ENCODE data around the gene RPL23.

The RPL23 gene

GRCh38 chr17:38853292-38854219 lies at the start of gene RPL23:
RPL23 (minus strand) TSS chr17:38853721; CDS start chr17:38853710, 11 bp downstream.
- peak; percentile 84 for ATAC-seq (replicated peaks; ENCODE audit: extremely low read depth, poor library complexity, severe bottlenecking)
- Mint-ChIP-seq H3K4me1 (peaks cover 44% of the 10 kb centered on the region), H3K27ac (ENCODE audit: low read depth) (peak within 1 kb of the TSS; percentile 96), H3K36me3 (ENCODE audit: insufficient read depth) (peaks cover 52% of the 10 kb centered on the region), H3K9me3 (no peaks in the 10 kb centered on the region), H3K27me3 (no peaks in the 10 kb centered on the region), H3K4me3 (peak within 1 kb of the TSS; percentile 91)
- DNase-seq (ENCODE audit: low spot score in 2 of 2): peak; percentile 73 to 86

DNA sequence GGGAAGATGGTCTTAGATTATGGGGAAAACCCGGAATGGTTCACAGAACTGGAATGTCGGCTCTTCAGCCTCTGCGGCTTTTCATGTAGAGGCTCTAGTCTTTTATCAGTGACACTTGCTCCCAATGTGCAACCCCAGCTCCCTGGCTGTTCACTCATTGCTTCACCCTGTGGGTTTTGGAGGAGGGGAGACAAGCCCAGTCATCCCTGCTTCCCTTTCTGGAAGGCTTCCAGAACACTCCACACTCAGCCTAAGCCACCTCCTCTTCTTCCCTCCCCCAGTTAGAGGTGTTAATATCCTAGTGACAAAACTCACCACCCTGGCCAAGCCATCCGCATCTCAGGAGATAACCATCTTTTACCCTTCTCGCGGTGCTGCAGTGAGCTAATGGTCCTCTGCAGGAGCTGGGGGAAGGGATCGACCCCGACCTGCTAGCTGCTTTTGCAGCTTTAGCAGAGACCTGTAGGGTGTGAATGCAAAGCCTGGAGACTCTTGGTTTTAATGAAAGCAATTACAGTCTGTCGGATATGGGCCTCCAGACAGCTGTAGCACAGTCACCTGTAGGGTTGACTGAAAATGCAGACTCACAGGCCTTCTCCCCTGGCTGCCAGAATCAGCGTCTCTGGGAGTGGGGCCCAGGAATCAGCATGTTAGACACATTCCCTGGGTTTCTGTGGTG lies 47.6 kb upstream of the RPL23 start:
- DNase-seq (ENCODE audit: low spot score in 2 of 2): peak; percentile 41 to 78
- Mint-ChIP-seq H3K4me1 (peaks cover 48% of the 10 kb centered on the region), H3K9me3 (no peaks in the 10 kb centered on the region), H3K27ac (ENCODE audit: low read depth) (peak overlapping the region; percentile 84), H3K27me3 (no peaks in the 10 kb centered on the region), H3K4me3 (peak overlapping the region; percentile 72), H3K36me3 (ENCODE audit: insufficient read depth) (peaks cover 49% of the 10 kb centered on the region)
- ATAC-seq (replicated peaks; ENCODE audit: extremely low read depth, poor library complexity, severe bottlenecking): peak; percentile 67

DNA sequence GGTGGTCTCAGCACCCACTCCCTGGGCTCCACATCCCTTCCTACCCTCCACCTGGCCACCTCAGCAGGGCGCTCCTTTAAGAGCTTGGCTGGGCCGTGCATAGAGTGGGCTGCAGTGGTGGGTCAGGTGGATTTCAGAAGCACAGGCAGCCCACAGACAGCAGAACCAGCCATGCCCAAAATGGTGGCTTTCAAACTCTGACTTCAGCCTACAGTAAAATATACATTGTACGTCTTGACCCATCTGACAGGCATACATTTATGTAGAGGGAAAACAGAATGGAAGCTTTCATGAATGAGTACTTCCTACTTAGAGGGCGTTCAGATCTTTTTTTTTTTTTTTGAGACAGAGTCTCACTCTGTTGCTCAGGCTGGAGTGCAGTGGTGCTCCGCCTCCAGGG lies 45.9 kb upstream of the RPL23 start:
- no peaks in the 10 kb centered on the region for H3K9me3 Mint-ChIP-seq
- peaks cover 43% of the 10 kb centered on the region for H3K36me3 Mint-ChIP-seq (ENCODE audit: insufficient read depth)
- H3K4me3 Mint-ChIP-seq: peak overlapping the region; percentile 77
- peak overlapping the region; percentile 95 for H3K27ac Mint-ChIP-seq (ENCODE audit: low read depth)
- H3K27me3 Mint-ChIP-seq: no peaks in the 10 kb centered on the region
- peaks cover 55% of the 10 kb centered on the region for H3K4me1 Mint-ChIP-seq
- ATAC-seq (replicated peaks; ENCODE audit: extremely low read depth, poor library complexity, severe bottlenecking): no peak
- no peak for DNase-seq (ENCODE audit: low spot score in 2 of 2)

DNA sequence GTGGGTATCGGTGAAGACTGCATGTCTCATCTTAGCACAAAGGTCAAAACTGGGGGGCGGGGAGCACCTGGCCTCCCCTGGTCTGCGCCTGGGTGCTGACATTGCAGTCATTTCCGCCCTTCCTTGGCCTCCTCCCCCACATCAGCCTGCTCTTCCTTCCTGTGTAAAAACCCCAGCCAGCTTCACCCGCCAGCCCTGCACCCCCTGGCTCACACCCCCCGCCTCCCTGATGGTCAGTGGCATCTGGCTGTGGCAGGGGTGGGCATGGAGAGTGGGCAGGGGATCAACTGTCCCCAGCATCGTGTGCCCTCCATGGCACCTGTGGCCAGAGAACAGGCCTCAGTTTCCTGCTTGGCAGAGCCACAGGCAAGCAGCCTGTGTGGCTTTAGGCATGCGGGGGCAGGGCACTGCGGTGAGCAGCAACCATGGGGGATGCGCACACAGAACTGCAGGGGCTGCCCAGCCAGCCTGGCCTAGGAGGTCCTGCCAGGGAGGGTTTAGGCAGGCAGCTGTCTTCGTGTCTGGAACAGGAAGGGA lies 45.4 kb upstream of the RPL23 start:
- ATAC-seq (replicated peaks; ENCODE audit: extremely low read depth, poor library complexity, severe bottlenecking) (peak; percentile 76), DNase-seq (ENCODE audit: low spot score in 2 of 2) (peak; percentile 60 to 81)
- peak overlapping the region; percentile 77 for H3K4me3 Mint-ChIP-seq
- peak overlapping the region; percentile 95 for H3K27ac Mint-ChIP-seq (ENCODE audit: low read depth)
- peaks cover 42% of the 10 kb centered on the region for H3K36me3 Mint-ChIP-seq (ENCODE audit: insufficient read depth)
- peaks cover 60% of the 10 kb centered on the region for H3K4me1 Mint-ChIP-seq
- no peaks in the 10 kb centered on the region for H3K9me3 Mint-ChIP-seq
- no peaks in the 10 kb centered on the region for H3K27me3 Mint-ChIP-seq

- peak in 1 of 2 donors; percentile 20 for DNase-seq (ENCODE audit: low spot score in 2 of 2)
- peaks cover 61% of the 10 kb centered on the region for H3K4me1 Mint-ChIP-seq
- no peaks in the 10 kb centered on the region for H3K9me3 Mint-ChIP-seq
- peak; percentile 8 for ATAC-seq (replicated peaks; ENCODE audit: extremely low read depth, poor library complexity, severe bottlenecking)
- H3K36me3 Mint-ChIP-seq (ENCODE audit: insufficient read depth): peaks cover 44% of the 10 kb centered on the region
- H3K27ac Mint-ChIP-seq (ENCODE audit: low read depth): peak overlapping the region; percentile 95
- H3K4me3 Mint-ChIP-seq: peak overlapping the region; percentile 77
- H3K27me3 Mint-ChIP-seq: no peaks in the 10 kb centered on the region
These were observed 44.8 kb upstream of the RPL23 start for GRCh38 chr17:38898291-38898679.

GRCh38 chr17:38897671-38898290 lies 44.3 kb upstream of the RPL23 start:
- no peaks in the 10 kb centered on the region for H3K27me3 Mint-ChIP-seq
- H3K4me1 Mint-ChIP-seq: peaks cover 59% of the 10 kb centered on the region
- DNase-seq (ENCODE audit: low spot score in 2 of 2): no peak
- H3K4me3 Mint-ChIP-seq: peak overlapping the region; percentile 77
- H3K27ac Mint-ChIP-seq (ENCODE audit: low read depth): peak overlapping the region; percentile 95
- peaks cover 47% of the 10 kb centered on the region for H3K36me3 Mint-ChIP-seq (ENCODE audit: insufficient read depth)
- ATAC-seq (replicated peaks; ENCODE audit: extremely low read depth, poor library complexity, severe bottlenecking): no peak
- no peaks in the 10 kb centered on the region for H3K9me3 Mint-ChIP-seq

DNA sequence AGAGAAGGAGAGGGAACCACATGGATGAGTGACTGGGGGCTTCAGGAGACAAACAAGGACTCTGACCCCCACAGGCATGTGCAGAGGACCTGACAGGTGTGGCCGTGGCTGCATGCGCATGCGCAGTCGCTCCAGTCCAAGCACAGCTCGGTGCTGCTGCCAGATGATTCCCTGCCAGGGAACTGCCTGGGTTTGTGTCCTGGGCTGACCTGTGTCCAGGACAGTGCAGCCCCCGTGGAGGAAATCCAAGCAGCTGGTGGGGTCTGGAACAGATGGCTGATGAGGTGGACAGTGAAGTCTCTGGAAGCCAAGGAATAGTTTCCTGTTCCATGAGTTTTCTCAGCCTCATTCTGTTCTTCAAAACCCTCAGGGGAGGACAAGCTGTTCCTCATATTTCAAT lies 43.7 kb upstream of the RPL23 start:
- Mint-ChIP-seq H3K27ac (ENCODE audit: low read depth) (peak overlapping the region; percentile 95), H3K27me3 (no peaks in the 10 kb centered on the region), H3K36me3 (ENCODE audit: insufficient read depth) (peaks cover 48% of the 10 kb centered on the region), H3K4me3 (peak overlapping the region; percentile 77), H3K4me1 (peaks cover 64% of the 10 kb centered on the region), H3K9me3 (no peaks in the 10 kb centered on the region)
- no peak for DNase-seq (ENCODE audit: low spot score in 2 of 2)
- no peak for ATAC-seq (replicated peaks; ENCODE audit: extremely low read depth, poor library complexity, severe bottlenecking)

DNA sequence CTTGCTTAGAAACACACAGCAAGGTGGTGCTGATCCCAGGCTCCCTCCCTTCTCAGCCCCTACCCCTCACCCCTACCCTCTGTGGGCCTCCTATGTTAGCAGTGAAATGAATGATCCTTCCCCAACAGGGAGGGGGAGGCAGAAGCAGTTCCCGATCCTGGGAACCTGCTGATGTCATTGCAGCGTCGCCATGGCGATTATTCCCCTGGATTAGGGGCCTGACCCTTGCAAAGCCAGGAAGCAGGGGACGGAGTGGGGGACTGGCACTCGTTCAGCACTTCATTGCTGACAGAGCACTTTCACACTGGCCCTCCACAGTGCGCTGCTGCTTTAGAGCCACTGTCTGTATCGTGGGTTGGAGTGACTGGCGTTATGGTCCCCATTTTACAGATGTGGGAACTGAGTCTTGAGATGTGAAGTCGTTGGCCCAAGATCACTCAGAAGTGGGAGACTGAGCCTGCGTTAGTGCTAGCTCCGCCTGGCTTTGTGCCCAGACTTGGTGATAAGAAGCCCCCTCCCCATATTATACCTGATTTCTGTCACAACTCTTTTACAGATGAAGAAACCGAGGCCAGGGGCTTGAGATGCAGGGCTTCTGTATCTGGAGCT lies 42.9 kb upstream of the RPL23 start:
- H3K9me3 Mint-ChIP-seq: no peaks in the 10 kb centered on the region
- peaks cover 50% of the 10 kb centered on the region for H3K36me3 Mint-ChIP-seq (ENCODE audit: insufficient read depth)
- H3K4me3 Mint-ChIP-seq: peak overlapping the region; percentile 29
- H3K4me1 Mint-ChIP-seq: peaks cover 72% of the 10 kb centered on the region
- DNase-seq (ENCODE audit: low spot score in 2 of 2) (no peak), ATAC-seq (replicated peaks; ENCODE audit: extremely low read depth, poor library complexity, severe bottlenecking) (no peak)
- no peaks in the 10 kb centered on the region for H3K27me3 Mint-ChIP-seq
- peak overlapping the region; percentile 65 for H3K27ac Mint-ChIP-seq (ENCODE audit: low read depth)

GRCh38 chr17:38894276-38894675 lies 40.8 kb upstream of the RPL23 start:
- ATAC-seq (replicated peaks; ENCODE audit: extremely low read depth, poor library complexity, severe bottlenecking) (no peak), DNase-seq (ENCODE audit: low spot score in 2 of 2) (no peak)
- Mint-ChIP-seq H3K4me1 (peaks cover 81% of the 10 kb centered on the region), H3K9me3 (no peaks in the 10 kb centered on the region), H3K27ac (ENCODE audit: low read depth) (peak overlapping the region; percentile 67), H3K27me3 (no peaks in the 10 kb centered on the region), H3K36me3 (ENCODE audit: insufficient read depth) (peaks cover 57% of the 10 kb centered on the region), H3K4me3 (peak overlapping the region; percentile 73)

GRCh38 chr17:38893607-38894006 lies 40.1 kb upstream of the RPL23 start:
- H3K4me1 Mint-ChIP-seq: peaks cover 81% of the 10 kb centered on the region
- H3K27ac Mint-ChIP-seq (ENCODE audit: low read depth): peak overlapping the region; percentile 67
- peak overlapping the region; percentile 73 for H3K4me3 Mint-ChIP-seq
- H3K27me3 Mint-ChIP-seq: no peaks in the 10 kb centered on the region
- peaks cover 52% of the 10 kb centered on the region for H3K36me3 Mint-ChIP-seq (ENCODE audit: insufficient read depth)
- ATAC-seq (replicated peaks; ENCODE audit: extremely low read depth, poor library complexity, severe bottlenecking) (peak; percentile 12), DNase-seq (ENCODE audit: low spot score in 2 of 2) (no peak)
- no peaks in the 10 kb centered on the region for H3K9me3 Mint-ChIP-seq

GRCh38 chr17:38893113-38893512 lies 39.6 kb upstream of the RPL23 start:
- peak overlapping the region; percentile 67 for H3K27ac Mint-ChIP-seq (ENCODE audit: low read depth)
- peaks cover 80% of the 10 kb centered on the region for H3K4me1 Mint-ChIP-seq
- peaks cover 53% of the 10 kb centered on the region for H3K36me3 Mint-ChIP-seq (ENCODE audit: insufficient read depth)
- ATAC-seq (replicated peaks; ENCODE audit: extremely low read depth, poor library complexity, severe bottlenecking) (no peak), DNase-seq (ENCODE audit: low spot score in 2 of 2) (no peak)
- H3K27me3 Mint-ChIP-seq: no peaks in the 10 kb centered on the region
- H3K4me3 Mint-ChIP-seq: peak overlapping the region; percentile 73
- no peaks in the 10 kb centered on the region for H3K9me3 Mint-ChIP-seq

GRCh38 chr17:38892620-38893019 lies 39.1 kb upstream of the RPL23 start:
- peaks cover 53% of the 10 kb centered on the region for H3K36me3 Mint-ChIP-seq (ENCODE audit: insufficient read depth)
- peak overlapping the region; percentile 90 for H3K27ac Mint-ChIP-seq (ENCODE audit: low read depth)
- peak overlapping the region; percentile 73 for H3K4me3 Mint-ChIP-seq
- ATAC-seq (replicated peaks; ENCODE audit: extremely low read depth, poor library complexity, severe bottlenecking) (no peak), DNase-seq (ENCODE audit: low spot score in 2 of 2) (no peak)
- H3K9me3 Mint-ChIP-seq: no peaks in the 10 kb centered on the region
- H3K27me3 Mint-ChIP-seq: no peaks in the 10 kb centered on the region
- H3K4me1 Mint-ChIP-seq: peaks cover 79% of the 10 kb centered on the region

All from central memory CD8-positive, alpha-beta T cell (primary cell).